PC-3 (cell line): ENCODE data around the gene TRIM47. TPM values are rescaled to one million over a fixed set of nuclear protein-coding genes. Genes with fewer than 3 reads are reported as not detected.

Experiments
- ATAC-seq: fragments of 200-7000 bp; cut with Tn5 transposase; 2 replicates; pipeline ENCODE4 v1.9.1; 2020; ENCODE audit warnings: mild to moderate bottlenecking, moderate library complexity
- BruUV-seq: library from RNA; stranded (reverse); fragments of 400-500 nt; replicated peaks from 2 replicates; lab custom pipeline; 2021; lab: Mats Ljungman, UMichigan
- CTCF ChIA-PET: fragments of 300-600 bp; sonication (Branson Sonifier 250); formaldehyde crosslinking; loops from one replicate; lab custom pipeline; 2022; ENCODE audit warnings: antibody characterized with exemption; lab: Charles Lee
- POLR2A ChIA-PET: fragments of 300-600 bp; sonication (Branson Sonifier 250); formaldehyde crosslinking; loops from one replicate; lab custom pipeline; 2022; ENCODE audit warnings: antibody characterized with exemption; ENCODE audit not compliant: unreplicated experiment; lab: Charles Lee
- DNase-seq: peaks from one replicate; pipeline ENCODE4 v3.0.0-alpha.2; 2015
- H2AFZ ChIP-seq: fragments of 300-600 bp; sonication (generic); 2 replicates; pipeline ENCODE4 v1.6.0; 2016; ENCODE audit warnings: antibody characterized with exemption, low read length
- H3F3A ChIP-seq: fragments of 300-600 bp; sonication (generic); one replicate; pipeline ENCODE4 v1.6.0; 2017; ENCODE audit warnings: antibody characterized with exemption, low read length, control low read depth, mild to moderate bottlenecking; ENCODE audit not compliant: unreplicated experiment
- H3K27ac ChIP-seq: fragments of 300-600 bp; sonication (generic); 2 replicates; pipeline ENCODE4 v1.5.1; 2016; ENCODE audit warnings: mild to moderate bottlenecking, low read length
- H3K27me3 ChIP-seq: fragments of 300-600 bp; sonication (generic); 2 replicates; pipeline ENCODE4 v1.6.1; 2016; ENCODE audit warnings: low read length, mixed read lengths
- H3K36me3 ChIP-seq: fragments of 300-600 bp; sonication (generic); 2 replicates; pipeline ENCODE4 v1.6.1; 2016; ENCODE audit warnings: low read depth, mixed run types, low read length, mixed read lengths
- H3K4me1 ChIP-seq: fragments of 300-600 bp; sonication (generic); 2 replicates; pipeline ENCODE4 v1.5.1; 2016; ENCODE audit warnings: low read length; ENCODE audit not compliant: insufficient read depth
- H3K4me2 ChIP-seq: fragments of 300-600 bp; sonication (generic); 2 replicates; pipeline ENCODE4 v1.6.0; 2016; ENCODE audit warnings: low read length
- H3K4me3 ChIP-seq: fragments of 300-600 bp; sonication (generic); 2 replicates; pipeline ENCODE4 v1.5.1; 2016; ENCODE audit warnings: mild to moderate bottlenecking, low read length, mixed read lengths
- H3K79me2 ChIP-seq: fragments of 300-600 bp; sonication (generic); 2 replicates; pipeline ENCODE4 v1.6.1; 2017; ENCODE audit warnings: low read length, mixed read lengths
- H3K9ac ChIP-seq: fragments of 300-600 bp; sonication (generic); 2 replicates; pipeline ENCODE4 v1.6.0; 2016; ENCODE audit warnings: mild to moderate bottlenecking, low read length
- H3K9me2 ChIP-seq: fragments of 300-600 bp; sonication (generic); replicated peaks from 2 replicates; pipeline ENCODE4 v1.6.1; 2016; ENCODE audit warnings: mixed run types, low read length, mixed read lengths
- H3K9me3 ChIP-seq: fragments of 300-600 bp; sonication (generic); 2 replicates; pipeline ENCODE4 v1.6.1; 2016; ENCODE audit warnings: low read length, mixed read lengths
- H4K20me1 ChIP-seq: fragments of 300-600 bp; sonication (generic); 2 replicates; pipeline ENCODE4 v1.6.1; 2016; ENCODE audit warnings: low read length, mixed read lengths
- EZH2 ChIP-seq: fragments of 300-600 bp; sonication (generic); IDR thresholded peaks from one replicate; pipeline ENCODE4 v1.6.1; 2017; ENCODE audit warnings: antibody characterized with exemption, mild to moderate bottlenecking, low read length; ENCODE audit not compliant: unreplicated experiment
- EZH2phosphoT487 ChIP-seq: fragments of 300-600 bp; sonication (generic); IDR thresholded peaks from 2 replicates; pipeline ENCODE4 v1.6.1; 2018; ENCODE audit warnings: mild to moderate bottlenecking, antibody characterized with exemption, low read length, borderline replicate concordance
- intact Hi-C: fragments of 100-400 bp; cut with micrococcal nuclease; formaldehyde crosslinking; loops from 2 replicates; pipeline ENCODE4 v1.9.0; 2023
- total RNA-seq: library from RNA; depleted of rRNA; stranded (reverse); fragments of >200 nt; gene quantifications from 2 replicates; pipeline ENCODE4 v1.2.3, GENCODE V29; 2014
- TF ChIP-seq, protein P1 (sequence below): fragments of 300-600 bp; sonication (generic); conservative IDR thresholded peaks from 2 replicates; pipeline ENCODE4 v1.5.1; 2017; ENCODE audit warnings: antibody characterized with exemption, low read depth, mild to moderate bottlenecking, low read length

Gene TRIM47
- total RNA-seq, 1 experiment from 2014 or later, result 73.7 TPM

DNA sequence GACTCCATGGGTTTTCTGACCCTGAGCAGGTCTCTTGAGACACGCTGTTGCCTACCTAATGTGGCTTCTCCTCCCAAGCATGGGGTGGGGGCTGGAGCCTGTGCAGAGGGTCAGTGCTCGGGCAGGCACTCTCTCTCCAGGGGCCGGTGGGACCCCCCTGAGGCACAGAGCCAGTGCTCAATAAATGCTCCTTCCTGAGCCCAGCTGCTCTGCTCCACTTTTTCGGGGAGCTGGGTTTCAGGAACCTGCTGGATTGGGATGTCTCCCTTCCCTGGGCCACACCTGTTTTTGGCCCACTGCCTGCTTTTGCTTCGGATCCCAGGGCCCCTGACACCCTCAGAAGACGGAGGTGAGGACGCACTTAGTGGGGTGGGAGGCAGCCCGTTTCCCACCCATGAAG is 19.7 kb upstream of the TRIM47 start:
- CTCF ChIA-PET, result no interaction called here

DNA sequence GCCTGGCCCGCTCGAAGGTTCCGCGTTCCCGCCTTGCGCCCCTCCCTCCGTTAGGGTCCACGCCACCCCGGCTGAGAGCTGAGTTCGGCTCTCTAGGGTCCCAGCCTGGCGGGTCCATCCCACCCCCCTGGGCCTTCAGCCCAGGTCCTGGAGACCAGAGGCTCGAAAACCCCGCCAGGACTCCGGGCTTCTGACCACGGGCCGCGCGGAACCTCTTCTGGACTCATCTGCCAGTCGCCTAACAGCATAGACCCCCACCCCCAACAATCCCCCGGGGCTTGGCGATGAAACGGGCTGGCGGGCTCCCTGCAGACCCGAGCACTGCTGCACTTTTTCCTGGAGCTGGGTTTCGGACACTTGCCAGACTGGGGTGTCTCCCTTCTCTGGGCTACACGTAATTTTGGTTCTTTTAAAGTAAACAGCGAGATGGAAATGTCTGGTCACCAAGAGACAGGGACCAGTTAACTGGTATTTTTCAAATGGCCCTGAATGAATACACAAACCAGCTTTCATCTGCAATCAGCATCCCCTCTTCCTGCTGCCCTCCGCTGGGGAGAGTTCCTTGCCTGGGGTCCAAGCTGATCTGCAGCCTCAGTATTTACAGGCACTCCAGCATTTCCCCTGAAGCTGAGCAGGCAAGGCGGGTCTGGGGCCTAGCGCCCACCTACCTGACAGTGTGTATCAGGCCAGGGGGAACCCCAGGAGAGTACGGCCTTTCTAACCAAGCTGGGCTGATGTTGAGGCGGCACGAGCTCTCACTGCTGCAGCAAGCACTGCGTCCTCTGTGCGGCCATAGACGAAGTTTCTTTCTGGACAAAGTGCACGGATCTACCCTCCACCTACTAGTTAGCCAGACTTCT is 19.0 kb upstream of the TRIM47 start:
- peak overlapping the region; percentile 40; the same call in 1 of the 2 replicates for H2AFZ ChIP-seq
- no peak for TF ChIP-seq EZH2
- TF ChIP-seq, protein P1, sequence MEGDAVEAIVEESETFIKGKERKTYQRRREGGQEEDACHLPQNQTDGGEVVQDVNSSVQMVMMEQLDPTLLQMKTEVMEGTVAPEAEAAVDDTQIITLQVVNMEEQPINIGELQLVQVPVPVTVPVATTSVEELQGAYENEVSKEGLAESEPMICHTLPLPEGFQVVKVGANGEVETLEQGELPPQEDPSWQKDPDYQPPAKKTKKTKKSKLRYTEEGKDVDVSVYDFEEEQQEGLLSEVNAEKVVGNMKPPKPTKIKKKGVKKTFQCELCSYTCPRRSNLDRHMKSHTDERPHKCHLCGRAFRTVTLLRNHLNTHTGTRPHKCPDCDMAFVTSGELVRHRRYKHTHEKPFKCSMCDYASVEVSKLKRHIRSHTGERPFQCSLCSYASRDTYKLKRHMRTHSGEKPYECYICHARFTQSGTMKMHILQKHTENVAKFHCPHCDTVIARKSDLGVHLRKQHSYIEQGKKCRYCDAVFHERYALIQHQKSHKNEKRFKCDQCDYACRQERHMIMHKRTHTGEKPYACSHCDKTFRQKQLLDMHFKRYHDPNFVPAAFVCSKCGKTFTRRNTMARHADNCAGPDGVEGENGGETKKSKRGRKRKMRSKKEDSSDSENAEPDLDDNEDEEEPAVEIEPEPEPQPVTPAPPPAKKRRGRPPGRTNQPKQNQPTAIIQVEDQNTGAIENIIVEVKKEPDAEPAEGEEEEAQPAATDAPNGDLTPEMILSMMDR, result no peak
- no peak for TF ChIP-seq EZH2phosphoT487
- H3K9ac ChIP-seq, result peak overlapping the region; percentile 94; the same call in 1 of the 2 replicates
- H3K9me2 ChIP-seq, result no peaks in the 10 kb centered on the region
- no peak overlapping the region for H3K27ac ChIP-seq
- no peaks in the 10 kb centered on the region for H4K20me1 ChIP-seq
- TSS peak; percentile 80 for BruUV-seq
- DNase-seq (no peak), ATAC-seq (no peak)
- H3F3A ChIP-seq, result peaks cover 9% of the 10 kb centered on the region
- no peaks in the 10 kb centered on the region for H3K9me3 ChIP-seq
- H3K27me3 ChIP-seq, result no peaks in the 10 kb centered on the region
- peak overlapping the region; percentile 98 for H3K4me2 ChIP-seq
- ChIA-PET CTCF (interaction anchor here (0.7 to 1.3 kb wide), 4 partner anchors 8 to 114 kb away, joined by 3 to 7 read pairs (median 5); partner anchors contain the start of gene MRPL38), POLR2A (no interaction called here)
- peak overlapping the region; percentile 83 for H3K4me3 ChIP-seq
- intact Hi-C loops, result loop anchor here (2.0 to 5.0 kb wide), 2 partner anchors 43 to 115 kb away; partner anchors contain the start of genes UNK and WBP2
- peaks cover 30% of the 10 kb centered on the region for H3K36me3 ChIP-seq
- H3K79me2 ChIP-seq, result peaks cover 35% of the 10 kb centered on the region
- H3K4me1 ChIP-seq, result peaks cover 14% of the 10 kb centered on the region

More for the DNA sequence above, 19.7 kb upstream of the TRIM47 start:
- DNase-seq (no peak), ATAC-seq (no peak)
- peaks cover 42% of the 10 kb centered on the region for H3K79me2 ChIP-seq
- peaks cover 32% of the 10 kb centered on the region for H3K36me3 ChIP-seq
- H3K9me2 ChIP-seq, result no peaks in the 10 kb centered on the region
- H3F3A ChIP-seq, result peaks cover 9% of the 10 kb centered on the region
- H2AFZ ChIP-seq, result no peak overlapping the region
- H3K9ac ChIP-seq, result no peak overlapping the region
- H3K27me3 ChIP-seq, result no peaks in the 10 kb centered on the region
- H3K4me2 ChIP-seq, result no peak overlapping the region
- intact Hi-C loops, result loop anchor here (5.0 kb wide), 1 partner anchor 116 kb away; the partner anchor contains the start of gene UNK
- no peaks in the 10 kb centered on the region for H4K20me1 ChIP-seq
- no peaks in the 10 kb centered on the region for H3K9me3 ChIP-seq
- peaks cover 16% of the 10 kb centered on the region for H3K4me1 ChIP-seq
- H3K4me3 ChIP-seq, result no peak overlapping the region
- H3K27ac ChIP-seq, result no peak overlapping the region
- TF ChIP-seq EZH2 (no peak), EZH2phosphoT487 (no peak)
- TF ChIP-seq, protein P1, result no peak
- no TSS peak for BruUV-seq
- POLR2A ChIA-PET, result no interaction called here
